Esophagus squamous epithelium (tissue), 5 donors: ENCODE results near the gene THSD7B. TPM values are rescaled to one million over a fixed set of nuclear protein-coding genes. Genes with fewer than 3 reads are reported as not detected.

ENCODE experiments used
- DNase-seq: peaks from one replicate; lab custom pipeline; 2025; lab: John Stamatoyannopoulos, UW
- H3K27ac ChIP-seq, 4 donors: fragments of 200-600 bp; sonication (generic); one replicate each; pipeline ENCODE4 v1.5.1; 2016 to 2019; ENCODE audit warnings: mild to moderate bottlenecking in 1 of 4
- H3K27me3 ChIP-seq, 4 donors: fragments of 200-600 bp; sonication (generic); 1 replicate in 3 of 4; 2 replicates in 1 of 4; pipeline versions ENCODE4 v1.5.1 to v1.6.0; 2017 to 2021; ENCODE audit warnings: antibody characterized with exemption in 1 of 4
- H3K36me3 ChIP-seq, 3 donors: fragments of 200-600 bp; sonication (generic); one replicate each; pipeline ENCODE4 v1.5.1; 2016 to 2019
- H3K4me1 ChIP-seq, 3 donors: fragments of 200-600 bp; sonication (generic); one replicate each; pipeline ENCODE4 v1.5.1; 2017 to 2019
- H3K4me3 ChIP-seq, 4 donors: fragments of 200-600 bp; sonication (generic); 1 replicate in 3 of 4; 2 replicates in 1 of 4; pipeline ENCODE4 v1.5.1; 2016 to 2019; ENCODE audit warnings: mild to moderate bottlenecking in 2 of 4, moderate library complexity in 1 of 4
- H3K9me3 ChIP-seq, 3 donors: fragments of 200-600 bp; sonication (generic); one replicate each; pipeline ENCODE4 v1.5.1; 2016 to 2019
- CTCF ChIP-seq, 6 experiments: fragments of 450-650 bp in 4 of 6; fragments of 200-600 bp in 2 of 6; sonication (generic) in 2 of 6; IDR thresholded peaks; one replicate each; pipeline ENCODE4 v1.5.1; 2016 to 2019; ENCODE audit warnings: antibody characterized with exemption in 6 of 6, mild to moderate bottlenecking in 4 of 6, moderate library complexity in 4 of 6
- POLR2A ChIP-seq, 4 donors: fragments of 450-650 bp; IDR thresholded peaks; one replicate each; pipeline ENCODE4 v1.6.1; 2017; ENCODE audit warnings: antibody characterized with exemption in 4 of 4, mild to moderate bottlenecking in 4 of 4, moderate library complexity in 3 of 4
- WGBS, 2 donors: methylation state at CpG; one replicate each; pipeline ENCODE4 v1.1.5; 2018; 5-methylcytosine and 5-hydroxymethylcytosine counted together
- intact Hi-C: fragments of 100-400 bp; cut with DNase I; formaldehyde crosslinking; loops from one replicate; pipeline ENCODE4 v1.15.0; 2022
- total RNA-seq, 4 donors: library from RNA; depleted of rRNA; stranded (reverse); fragments of >200 nt; gene quantifications; one replicate each; pipeline ENCODE4 v1.1.0, GENCODE V29; 2016
- donor health status: DM: yes; HTN: yes; CAD: no.

The THSD7B gene
- total RNA-seq, 4 donors from 2014 or later: 0.31 to 0.97 (median 0.72) TPM

GRCh38 chr2:137291836-137292570, 526.7 kb downstream of the THSD7B start:
- DNase-seq: no peak
- Histone ChIP-seq H3K36me3 (no peaks in the 10 kb centered on the region), H3K4me1 (no peaks in the 10 kb centered on the region), H3K4me3 (no peak overlapping the region), H3K27me3 (no peaks in the 10 kb centered on the region), H3K9me3 (no peaks in the 10 kb centered on the region), H3K27ac (no peak overlapping the region)
- TF ChIP-seq POLR2A (IDR thresholded peaks at IDR 0.05) (no peak), CTCF (IDR thresholded peaks at IDR 0.05) (no peak)
- intact Hi-C loops: no loop called here

- DNase-seq: no peak
- Histone ChIP-seq H3K27ac (no peak overlapping the region), H3K36me3 (no peaks in the 10 kb centered on the region), H3K4me3 (no peak overlapping the region), H3K27me3 (no peaks in the 10 kb centered on the region), H3K4me1 (no peaks in the 10 kb centered on the region), H3K9me3 (peaks cover 0 to 6% (median 0%) of the 10 kb centered on the region in 3 donors)
- intact Hi-C loops: no loop called here
- WGBS, 2 donors: 55 to 94% methylated on average over 1 to 2 of the region's 3 CpGs
- TF ChIP-seq CTCF (IDR thresholded peaks at IDR 0.05) (no peak), POLR2A (IDR thresholded peaks at IDR 0.05) (no peak)
These were observed 533.0 kb downstream of the THSD7B start for GRCh38 chr2:137298377-137298776.

- no peak for DNase-seq
- TF ChIP-seq CTCF (IDR thresholded peaks at IDR 0.05) (no peak), POLR2A (IDR thresholded peaks at IDR 0.05) (no peak)
- 29 to 51% methylated on average over 2 of the region's 2 CpGs for WGBS, 2 donors
- Histone ChIP-seq H3K27me3 (no peaks in the 10 kb centered on the region), H3K9me3 (peaks cover 0 to 6% (median 0%) of the 10 kb centered on the region in 3 donors), H3K4me3 (no peak overlapping the region), H3K36me3 (no peaks in the 10 kb centered on the region), H3K4me1 (no peaks in the 10 kb centered on the region), H3K27ac (no peak overlapping the region)
- intact Hi-C loops: no loop called here
These were observed 535.6 kb downstream of the THSD7B start for GRCh38 chr2:137300987-137301386.

GRCh38 chr2:137302957-137303356, 537.6 kb downstream of the THSD7B start:
- no peaks in the 10 kb centered on the region for H3K27me3 ChIP-seq
- H3K4me3 ChIP-seq: no peak overlapping the region
- TF ChIP-seq POLR2A (IDR thresholded peaks at IDR 0.05) (no peak), CTCF (IDR thresholded peaks at IDR 0.05) (no peak)
- H3K36me3 ChIP-seq: no peaks in the 10 kb centered on the region
- peaks cover 0 to 6% (median 0%) of the 10 kb centered on the region in 3 donors for H3K9me3 ChIP-seq
- no peak for DNase-seq
- H3K27ac ChIP-seq: no peak overlapping the region
- intact Hi-C loops: no loop called here
- H3K4me1 ChIP-seq: no peaks in the 10 kb centered on the region
- WGBS, 2 donors: 38 to 55% methylated on average over 3 of the region's 3 CpGs

- H3K4me3 ChIP-seq: no peak overlapping the region
- H3K27ac ChIP-seq: no peak overlapping the region
- H3K27me3 ChIP-seq: no peaks in the 10 kb centered on the region
- no peaks in the 10 kb centered on the region for H3K36me3 ChIP-seq
- intact Hi-C loops: no loop called here
- TF ChIP-seq CTCF (IDR thresholded peaks at IDR 0.05) (no peak), POLR2A (IDR thresholded peaks at IDR 0.05) (no peak)
- DNase-seq: no peak
- H3K4me1 ChIP-seq: no peaks in the 10 kb centered on the region
- no peaks in the 10 kb centered on the region for H3K9me3 ChIP-seq
- 87 to 88% methylated on average over 4 of the region's 4 CpGs for WGBS, 2 donors
These were observed 550.7 kb downstream of the THSD7B start for GRCh38 chr2:137316075-137316474.
